ENCODE measurements around the gene DCAF8.

DCAF8 gene

GRCh38 chr1:160220301-160220700 lies 42.0 kb downstream of the DCAF8 start:
- H3F3A ChIP-seq (ENCODE audit: insufficient read depth, low read length): no peaks in the 10 kb centered on the region
- no peaks in the 10 kb centered on the region for H3K9me2 ChIP-seq (ENCODE audit: low read depth, low read length)
- H2AFZ ChIP-seq (ENCODE audit: low read length): no peak overlapping the region
- no peak overlapping the region for H3K27ac ChIP-seq (ENCODE audit: low read depth, low read length, poor library complexity, severe bottlenecking)
- peaks cover 94% of the 10 kb centered on the region for H3K36me3 ChIP-seq (ENCODE audit: insufficient read depth, low read length)
- no peaks in the 10 kb centered on the region for H3K4me1 ChIP-seq (ENCODE audit: insufficient read depth, low read length, severe bottlenecking)
- no peak overlapping the region for H3K4me3 ChIP-seq (ENCODE audit: low read depth, low read length, poor library complexity, severe bottlenecking)
- H3K79me2 ChIP-seq (ENCODE audit: insufficient read depth, low read length): no peaks in the 10 kb centered on the region
- H3K4me2 ChIP-seq (ENCODE audit: low read length): no peak overlapping the region
- H4K20me1 ChIP-seq (ENCODE audit: insufficient read depth, low read length): no peaks in the 10 kb centered on the region
- H3K9ac ChIP-seq (ENCODE audit: low read length): no peak overlapping the region
- H3K9me3 ChIP-seq (ENCODE audit: low read length): no peaks in the 10 kb centered on the region
- H3K27me3 ChIP-seq (ENCODE audit: insufficient read depth, low read length): no peaks in the 10 kb centered on the region
- TF ChIP-seq CTCF (IDR thresholded peaks at IDR 0.05; ENCODE audit: low read length): no peak
- TF ChIP-seq EZH2 (IDR thresholded peaks at IDR 0.05; ENCODE audit: borderline replicate concordance, low read length): no peak

GRCh38 chr1:160219062-160219929 lies 43.1 kb downstream of the DCAF8 start:
- Histone ChIP-seq H3F3A (ENCODE audit: insufficient read depth, low read length) (no peaks in the 10 kb centered on the region), H3K4me3 (ENCODE audit: low read depth, low read length, poor library complexity, severe bottlenecking) (no peak overlapping the region), H3K79me2 (ENCODE audit: insufficient read depth, low read length) (no peaks in the 10 kb centered on the region), H3K27ac (ENCODE audit: low read depth, low read length, poor library complexity, severe bottlenecking) (no peak overlapping the region), H2AFZ (ENCODE audit: low read length) (no peak overlapping the region), H3K4me1 (ENCODE audit: insufficient read depth, low read length, severe bottlenecking) (no peaks in the 10 kb centered on the region), H3K36me3 (ENCODE audit: insufficient read depth, low read length) (peaks cover 94% of the 10 kb centered on the region), H3K9ac (ENCODE audit: low read length) (no peak overlapping the region), H3K4me2 (ENCODE audit: low read length) (no peak overlapping the region), H3K9me2 (ENCODE audit: low read depth, low read length) (no peaks in the 10 kb centered on the region), H3K9me3 (ENCODE audit: low read length) (no peaks in the 10 kb centered on the region), H4K20me1 (ENCODE audit: insufficient read depth, low read length) (no peaks in the 10 kb centered on the region), H3K27me3 (ENCODE audit: insufficient read depth, low read length) (no peaks in the 10 kb centered on the region)
- no peak for TF ChIP-seq EZH2 (IDR thresholded peaks at IDR 0.05; ENCODE audit: borderline replicate concordance, low read length)
- TF ChIP-seq CTCF (IDR thresholded peaks at IDR 0.05; ENCODE audit: low read length): peak; percentile 10; the same call in 1 of the 2 replicates

- no peaks in the 10 kb centered on the region for H4K20me1 ChIP-seq (ENCODE audit: insufficient read depth, low read length)
- H3K4me3 ChIP-seq (ENCODE audit: low read depth, low read length, poor library complexity, severe bottlenecking): no peak overlapping the region
- TF ChIP-seq CTCF (IDR thresholded peaks at IDR 0.05; ENCODE audit: low read length) (no peak), EZH2 (IDR thresholded peaks at IDR 0.05; ENCODE audit: borderline replicate concordance, low read length) (no peak)
- H3F3A ChIP-seq (ENCODE audit: insufficient read depth, low read length): no peaks in the 10 kb centered on the region
- H3K27me3 ChIP-seq (ENCODE audit: insufficient read depth, low read length): no peaks in the 10 kb centered on the region
- H3K9me2 ChIP-seq (ENCODE audit: low read depth, low read length): no peaks in the 10 kb centered on the region
- H3K79me2 ChIP-seq (ENCODE audit: insufficient read depth, low read length): no peaks in the 10 kb centered on the region
- no peak overlapping the region for H3K9ac ChIP-seq (ENCODE audit: low read length)
- H3K4me1 ChIP-seq (ENCODE audit: insufficient read depth, low read length, severe bottlenecking): no peaks in the 10 kb centered on the region
- H3K36me3 ChIP-seq (ENCODE audit: insufficient read depth, low read length): peaks cover 94% of the 10 kb centered on the region
- no peak overlapping the region for H3K4me2 ChIP-seq (ENCODE audit: low read length)
- H3K9me3 ChIP-seq (ENCODE audit: low read length): no peaks in the 10 kb centered on the region
- H2AFZ ChIP-seq (ENCODE audit: low read length): no peak overlapping the region
- H3K27ac ChIP-seq (ENCODE audit: low read depth, low read length, poor library complexity, severe bottlenecking): no peak overlapping the region
Measured at GRCh38 chr1:160217481-160218051, 44.8 kb downstream of the DCAF8 start.
